HG02885 (cell line): ENCODE data around the gene PATJ.
"Not testable (repeated sequence)": the region's sequence is repeated elsewhere in the genome, so short reads cannot be mapped to it uniquely, and the experiment has no call there.

Experiments used
- ATAC-seq: cut with Tn5 transposase; IDR thresholded peaks from one replicate; pipeline ENCODE4 v1.9.1; 2021; ENCODE audit warnings: mild to moderate bottlenecking; ENCODE audit not compliant: unreplicated experiment, poor library complexity

PATJ gene

DNA sequence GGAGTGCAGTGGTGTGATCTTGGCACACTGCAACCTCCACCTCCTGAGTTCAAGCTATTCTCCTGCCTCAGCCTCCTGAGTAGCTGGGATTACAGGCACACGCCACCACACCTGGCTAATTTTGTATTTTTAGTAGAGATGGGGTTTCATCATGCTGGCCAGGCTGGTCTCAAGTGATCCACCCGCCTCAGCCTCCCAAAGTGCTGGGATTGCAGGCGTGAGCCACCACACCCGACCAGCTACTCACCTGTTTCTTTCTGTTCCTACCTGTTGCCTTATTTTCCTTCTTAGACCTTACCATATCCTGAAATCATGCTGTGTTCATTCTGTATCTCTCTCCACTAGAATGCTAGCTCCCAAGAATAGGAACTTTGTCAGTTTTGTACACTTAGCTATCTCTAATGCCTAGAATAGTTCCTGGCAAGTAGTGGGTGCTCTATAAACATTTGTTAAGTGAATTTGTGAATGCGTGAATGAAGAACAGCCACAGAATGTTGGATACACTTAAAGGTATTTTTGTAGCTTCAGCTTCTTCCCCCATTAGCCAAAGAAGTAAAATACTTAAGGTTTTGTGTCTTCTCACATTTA is 137.7 kb downstream of the PATJ start:
- not testable (repeated sequence) for ATAC-seq

DNA sequence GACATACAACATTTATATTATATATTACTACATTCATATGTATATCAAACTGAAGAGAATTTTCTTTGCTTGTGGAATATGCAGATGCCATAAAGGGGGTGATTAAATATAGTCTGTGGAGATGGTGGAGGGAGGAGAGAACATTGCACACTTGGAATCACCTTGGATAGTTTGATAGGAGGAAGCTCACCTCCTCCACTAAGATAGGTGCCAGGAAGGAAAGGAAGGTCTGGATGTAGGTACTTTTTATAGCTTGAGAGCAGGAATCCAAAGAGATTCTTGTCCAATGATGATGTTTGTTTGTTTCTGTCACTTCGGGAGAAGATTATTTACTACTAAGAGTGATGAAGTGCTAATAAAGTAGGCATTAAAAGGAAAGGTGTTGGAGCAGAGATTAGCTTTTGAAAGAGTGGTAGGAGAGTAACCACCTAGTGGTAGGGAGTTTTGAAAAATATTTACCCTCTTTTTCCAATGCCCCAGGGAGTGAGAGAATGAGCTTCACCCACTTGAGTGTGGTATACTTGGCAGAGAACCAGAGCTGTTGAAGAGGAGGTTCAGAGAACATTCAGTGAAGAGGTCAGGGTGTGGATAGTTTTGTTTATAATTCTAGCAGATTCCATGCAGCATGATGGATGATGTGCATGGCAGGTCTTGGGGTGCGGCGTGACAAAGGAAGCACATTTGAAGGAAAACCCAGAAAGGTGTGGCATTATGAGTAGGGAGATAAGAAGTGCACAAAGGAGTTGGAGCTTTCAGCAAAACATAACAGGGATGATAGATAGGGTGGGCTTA is 145.0 kb downstream of the PATJ start:
- ATAC-seq: no peak

DNA sequence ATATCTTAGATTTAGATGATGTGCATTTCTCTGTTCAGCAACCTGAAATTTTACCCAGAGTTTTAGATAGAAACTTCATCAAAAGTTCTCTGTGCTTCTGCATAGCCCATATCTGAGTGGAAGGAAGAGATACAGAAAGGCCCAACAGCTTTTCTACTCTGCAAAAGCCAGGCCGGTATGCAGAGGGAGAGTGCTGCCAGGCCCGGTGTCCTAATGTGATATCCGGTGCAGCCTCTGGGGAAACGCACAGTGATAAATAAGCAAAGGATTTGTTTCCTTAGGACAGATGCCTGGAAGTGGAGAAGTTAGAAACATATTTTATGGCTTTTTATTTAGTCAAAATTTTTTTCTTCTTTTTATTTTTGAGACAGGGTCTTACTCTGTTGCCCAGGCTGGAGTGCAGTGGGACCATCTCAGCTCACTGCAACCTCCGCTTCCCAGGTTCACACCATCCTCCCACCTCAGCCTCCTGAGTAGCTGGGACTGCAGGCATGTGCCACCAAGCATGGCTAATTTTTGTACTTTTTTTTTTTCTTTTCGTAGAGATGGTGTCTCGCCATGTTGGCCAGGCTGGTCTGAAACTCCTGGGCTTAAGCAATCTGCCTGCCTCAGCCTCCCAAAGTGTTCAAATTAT is 145.8 kb downstream of the PATJ start:
- no peak for ATAC-seq

DNA sequence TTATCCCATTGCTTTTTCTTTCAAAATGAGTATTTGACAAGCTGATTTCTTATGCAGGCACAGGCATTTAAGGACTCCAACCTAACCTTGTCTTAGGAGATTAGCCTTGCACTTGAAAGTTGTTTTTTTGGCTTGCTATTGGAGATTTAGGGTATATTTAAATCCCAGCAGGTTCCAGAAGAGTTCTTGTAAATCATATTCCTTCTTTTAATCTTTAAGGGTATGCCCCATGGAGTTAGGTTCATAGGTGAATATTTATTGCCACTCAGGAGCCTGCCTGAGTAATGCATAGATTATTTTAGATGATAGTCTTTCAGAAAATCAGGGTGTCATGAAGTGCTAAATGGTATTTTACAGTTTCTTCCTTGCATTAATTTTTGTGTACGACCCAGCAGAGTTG is 146.5 kb downstream of the PATJ start:
- no peak for ATAC-seq

DNA sequence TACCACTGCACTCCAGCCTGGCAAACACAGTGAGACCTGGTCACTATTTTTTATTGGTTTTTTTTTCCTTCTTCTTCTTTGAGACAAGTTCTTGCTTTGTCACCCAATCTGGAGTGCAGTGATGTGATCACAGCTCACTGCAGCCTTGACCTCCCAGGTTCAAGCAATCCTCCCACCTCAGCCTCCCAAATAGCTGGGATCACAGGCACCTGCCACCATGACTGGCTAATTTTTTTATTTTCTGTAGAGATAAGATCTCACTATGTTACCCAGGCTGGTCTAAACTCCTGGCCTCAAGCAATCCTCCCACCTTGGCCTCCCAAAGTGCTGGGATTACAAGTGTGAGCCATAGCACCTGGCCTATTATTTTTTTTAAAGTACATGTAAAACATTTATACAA is 148.2 kb downstream of the PATJ start:
- not testable (repeated sequence) for ATAC-seq

DNA sequence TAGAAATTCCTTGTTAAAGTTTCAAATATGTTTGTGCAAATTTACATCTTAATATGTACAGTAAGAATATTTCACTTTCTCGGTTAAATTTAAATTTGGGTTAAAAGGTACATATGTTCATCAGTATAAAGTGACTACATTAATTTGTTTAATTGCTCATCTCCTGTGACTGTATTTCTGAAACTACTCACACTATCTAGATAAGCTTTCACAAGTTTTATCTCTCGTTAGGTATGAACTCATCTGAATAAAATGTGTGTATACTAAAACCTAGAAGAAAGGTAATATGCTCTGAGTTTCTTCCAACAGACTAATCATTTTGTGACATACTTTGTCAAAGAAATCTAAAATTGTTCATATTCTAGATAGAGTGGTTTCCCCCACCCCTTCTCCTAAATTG is 150.7 kb downstream of the PATJ start:
- ATAC-seq: no peak

DNA sequence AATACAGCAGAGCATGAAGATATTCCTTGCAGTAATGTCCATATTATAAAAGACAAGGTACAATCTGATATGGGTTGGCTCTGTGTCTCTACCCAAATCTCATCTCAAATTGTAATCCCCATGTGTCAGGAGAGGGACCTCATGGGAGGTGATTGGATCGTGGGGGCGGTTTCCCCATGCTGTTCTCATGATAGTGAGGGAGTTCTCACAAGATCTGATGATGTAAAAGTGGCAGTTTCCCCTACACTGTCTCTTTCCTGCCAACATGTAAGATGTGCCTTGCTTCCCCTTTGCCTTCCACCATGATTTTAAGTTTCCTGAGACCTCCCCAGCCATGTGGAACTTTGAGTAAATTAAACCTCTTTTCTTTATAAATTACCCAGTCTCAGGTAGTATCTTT is 152.0 kb downstream of the PATJ start:
- not testable (repeated sequence) for ATAC-seq

DNA sequence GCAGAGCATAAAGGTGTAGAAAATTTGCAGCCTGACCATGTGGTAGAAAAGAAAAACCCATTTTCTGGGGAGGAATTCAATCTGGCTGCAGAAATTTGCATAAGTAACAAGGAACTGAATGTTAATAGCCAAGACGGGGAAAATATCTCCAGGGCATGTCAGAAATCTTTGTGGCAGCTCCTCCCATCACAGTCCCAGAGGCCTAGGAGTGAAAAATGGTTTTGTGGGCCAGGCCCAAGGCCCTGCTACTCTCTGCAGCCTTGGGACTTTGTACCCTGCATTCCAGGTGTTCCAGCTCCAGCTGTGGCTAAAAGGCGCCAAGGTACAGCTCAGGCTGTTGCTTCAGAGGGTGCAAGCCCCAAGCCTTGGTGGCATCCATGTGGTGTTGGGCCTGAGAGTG is 152.9 kb downstream of the PATJ start:
- ATAC-seq: no peak

DNA sequence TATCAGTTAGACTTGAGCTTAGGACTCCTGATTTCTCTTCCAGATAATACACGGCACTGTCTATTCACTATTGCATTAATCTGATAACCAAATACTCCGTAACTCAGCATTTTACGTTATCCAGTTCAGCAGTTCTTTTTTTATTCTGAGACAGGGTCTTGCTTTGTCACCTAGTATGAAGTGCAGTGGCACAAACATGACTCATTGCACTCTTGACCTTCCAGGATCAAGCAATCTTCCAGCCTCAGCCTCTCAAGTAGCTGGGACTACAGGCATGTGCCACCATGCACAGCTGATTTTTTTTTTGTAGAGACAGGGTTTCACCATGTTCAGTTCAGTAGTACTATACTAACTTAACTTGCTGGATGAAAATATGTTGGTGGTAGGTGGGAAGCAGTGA is 156.4 kb downstream of the PATJ start:
- no peak for ATAC-seq

DNA sequence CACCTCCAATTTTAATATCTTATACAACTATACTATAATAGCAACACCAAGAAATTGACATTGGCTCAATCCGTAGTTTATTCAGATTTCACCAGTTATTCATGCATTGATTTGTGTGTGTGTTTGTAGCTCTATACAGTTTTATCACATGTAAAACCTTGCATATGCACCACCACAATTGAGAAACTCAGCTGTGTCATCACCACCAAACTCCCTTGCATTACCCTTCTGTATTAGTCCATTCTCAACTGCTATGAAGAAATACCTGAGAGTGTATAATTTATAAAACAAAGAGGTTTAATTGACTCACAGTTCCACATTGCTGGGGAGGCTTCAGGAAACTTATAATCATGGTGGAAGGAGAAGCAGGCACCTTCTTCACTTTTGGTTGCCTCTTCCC is 162.1 kb downstream of the PATJ start:
- ATAC-seq: no peak

DNA sequence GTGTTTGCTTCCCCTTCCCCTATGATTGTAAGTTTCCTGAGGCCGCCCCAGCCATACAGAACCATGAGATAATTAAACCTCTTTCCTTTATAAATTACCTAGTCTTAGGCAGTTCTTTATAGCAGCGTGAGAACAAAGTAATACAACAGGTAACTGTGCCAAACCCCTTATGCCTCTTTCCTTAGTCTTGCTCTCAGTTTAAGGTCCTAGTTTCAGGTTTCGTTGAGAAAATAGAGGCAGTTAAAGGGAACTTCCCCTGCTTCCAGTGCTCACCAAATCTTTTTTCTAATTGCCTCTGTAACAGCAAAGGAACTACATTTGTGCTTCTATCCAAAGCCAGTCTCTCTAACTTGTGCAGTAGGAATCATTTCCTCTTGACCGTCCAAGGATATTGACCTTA is 164.8 kb downstream of the PATJ start:
- ATAC-seq: no peak

DNA sequence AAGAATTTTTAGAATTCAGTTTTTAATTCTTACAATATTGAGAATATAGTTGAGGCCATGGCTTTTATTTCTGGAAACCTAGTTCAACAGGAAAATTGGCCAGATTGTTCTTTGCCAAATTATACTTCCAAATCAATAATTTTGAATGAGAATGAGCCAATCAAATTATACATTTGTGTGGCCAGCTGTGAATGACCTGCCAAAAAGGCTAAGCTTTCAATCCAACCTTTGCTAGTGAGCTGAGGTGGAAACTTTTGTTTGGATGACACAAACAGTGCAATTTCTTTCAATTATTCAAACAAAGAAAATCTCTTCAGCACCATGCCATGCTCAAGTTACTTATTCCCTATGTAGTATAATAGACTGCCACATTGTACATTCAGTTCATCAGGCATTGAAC is 167.8 kb downstream of the PATJ start:
- no peak for ATAC-seq

DNA sequence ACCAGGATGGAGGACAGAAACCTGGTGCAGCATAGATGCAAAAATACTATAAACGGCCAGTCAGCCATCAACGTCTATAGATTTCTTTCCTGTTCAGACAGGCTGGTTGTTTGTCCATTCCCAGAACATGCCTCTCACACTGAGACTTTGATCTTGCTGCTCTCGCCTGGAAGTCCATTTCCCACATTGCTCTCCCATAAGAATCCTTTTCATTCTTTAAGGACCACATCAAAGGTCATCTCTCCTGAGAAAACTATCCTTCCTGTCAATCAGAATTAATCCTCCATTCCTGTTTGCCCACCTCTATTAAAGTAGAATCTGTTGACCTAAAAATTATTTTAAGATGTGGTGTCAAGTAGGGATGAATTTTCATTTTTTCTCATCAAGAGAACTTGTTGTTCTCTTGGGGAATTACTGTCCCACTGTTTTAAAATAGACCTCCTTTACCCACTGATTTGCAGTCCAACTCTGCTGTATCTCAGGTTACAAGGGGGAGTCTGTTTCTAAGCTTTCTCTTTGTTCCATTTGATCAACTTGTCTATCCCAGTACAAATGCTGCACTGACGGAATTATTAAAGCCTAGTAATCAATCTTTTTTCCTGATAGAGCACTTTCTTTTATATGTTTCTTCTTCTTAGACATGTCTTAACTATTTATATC is 172.7 kb downstream of the PATJ start:
- ATAC-seq: no peak

DNA sequence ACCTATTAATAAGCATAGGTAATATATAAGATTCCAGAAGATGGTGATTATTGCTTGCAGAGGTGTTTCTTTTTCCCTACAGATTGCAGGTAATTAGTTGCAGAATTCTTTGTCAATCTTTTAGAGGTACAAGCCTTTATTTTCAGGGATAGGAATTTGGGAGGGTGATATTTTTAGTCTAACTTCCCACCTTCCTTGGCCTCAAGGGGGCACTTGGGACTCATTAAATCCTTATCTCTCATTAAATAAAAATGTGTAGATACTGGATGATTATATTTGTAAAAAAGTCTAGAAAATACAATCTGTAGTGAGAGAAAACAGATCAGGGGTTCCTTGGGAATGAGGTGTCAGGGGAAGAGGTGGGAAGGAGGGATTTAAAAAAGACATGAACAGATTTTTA is 179.2 kb downstream of the PATJ start:
- no peak for ATAC-seq

DNA sequence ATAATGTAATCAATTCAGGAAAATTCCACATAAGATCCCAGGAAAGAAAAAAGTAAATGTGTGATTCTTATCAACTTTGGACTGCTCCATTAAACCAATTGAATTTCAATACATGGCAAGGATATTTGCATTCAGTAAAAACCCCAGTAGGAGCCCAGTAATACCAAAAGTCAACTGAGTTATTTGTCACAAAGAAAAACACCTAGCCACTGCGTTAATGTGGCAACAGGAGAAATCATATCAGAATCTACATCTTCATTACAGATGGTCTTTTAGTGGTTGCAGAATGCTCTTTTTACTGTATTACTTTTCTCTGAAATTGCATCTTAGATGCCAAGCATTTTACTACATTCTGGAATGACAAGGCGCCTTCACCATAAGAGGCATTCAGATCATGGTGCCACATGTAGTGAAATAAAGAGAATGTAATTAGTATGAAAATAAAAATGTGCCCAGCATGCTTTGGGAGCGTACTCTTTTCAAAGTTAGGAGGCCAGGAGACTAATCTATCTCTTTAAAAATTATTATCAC is 180.7 kb downstream of the PATJ start:
- no peak for ATAC-seq

DNA sequence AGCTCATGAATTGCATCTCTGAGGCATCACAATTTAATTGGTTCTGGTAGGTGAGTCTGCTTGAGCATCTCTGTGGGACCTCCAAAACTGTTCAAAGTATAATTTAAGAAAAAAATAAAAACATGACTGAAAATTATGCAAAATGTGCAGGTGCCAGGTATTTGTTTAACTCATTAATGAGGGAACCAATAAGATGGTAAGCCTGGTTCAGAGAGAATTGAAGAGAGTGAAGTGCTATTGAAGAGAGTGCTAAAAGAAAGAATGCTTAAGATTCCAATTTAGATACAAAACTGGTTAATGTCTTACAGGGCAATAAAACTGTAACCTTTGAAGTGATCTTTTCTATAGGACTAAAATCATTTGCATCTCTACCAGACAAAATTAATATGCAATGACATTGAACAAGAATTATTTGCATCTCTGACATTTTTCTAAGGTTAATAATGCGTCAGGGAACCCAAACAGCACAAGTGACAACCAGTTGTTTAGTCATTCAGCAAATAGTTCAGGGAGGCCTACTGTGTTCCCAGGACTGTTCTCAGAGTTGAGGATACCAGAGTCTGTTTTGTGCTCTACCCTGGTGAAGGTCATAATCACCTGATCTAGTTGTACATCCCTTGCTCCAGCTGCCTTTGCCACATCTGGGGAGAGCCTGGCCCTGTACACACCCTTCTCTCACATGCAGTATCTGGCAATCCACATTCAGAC is 183.5 kb downstream of the PATJ start:
- ATAC-seq: no peak

DNA sequence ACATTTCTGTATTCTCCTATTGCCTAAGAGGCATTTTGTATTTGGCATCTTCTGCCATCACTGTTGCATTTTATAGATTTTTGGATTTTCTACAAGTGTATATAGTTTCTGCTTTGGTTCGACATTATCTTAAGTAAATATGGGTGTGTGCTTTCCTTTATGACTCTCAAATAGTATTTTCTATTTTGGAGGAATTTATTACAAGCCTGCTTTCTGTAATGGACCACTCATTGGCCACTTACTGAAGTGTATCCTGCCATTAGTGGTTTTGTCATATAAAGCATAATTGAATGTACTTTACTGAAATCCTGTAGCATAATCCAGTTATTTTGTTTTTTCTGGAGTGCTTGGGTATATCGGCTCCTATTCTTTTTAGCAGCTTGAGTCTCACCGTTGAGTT is 184.3 kb downstream of the PATJ start:
- ATAC-seq: no peak

DNA sequence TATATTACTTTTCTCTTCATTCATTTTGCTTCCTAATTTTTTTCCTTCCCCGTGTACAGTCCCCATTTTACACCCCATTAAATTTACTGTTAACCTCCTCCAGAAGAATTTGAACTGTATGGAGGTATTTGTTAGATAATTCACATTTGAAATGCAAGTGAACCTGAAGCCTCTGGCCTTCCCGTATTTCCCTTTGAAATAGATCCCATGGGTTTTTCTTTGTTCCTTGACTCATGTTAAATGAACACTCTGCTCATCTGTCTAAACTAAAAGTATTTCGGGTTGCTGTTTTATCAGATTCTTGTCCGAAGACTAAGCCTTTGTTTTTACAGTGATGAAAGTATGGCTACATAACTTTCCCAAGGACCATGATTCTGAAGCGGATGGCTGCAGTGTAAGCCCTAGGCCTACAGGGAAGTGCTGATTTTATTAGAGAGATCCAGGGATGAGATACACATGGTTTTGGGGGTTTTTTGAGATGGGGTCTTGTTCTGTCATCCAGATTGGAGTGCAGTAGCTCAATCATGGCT is 187.9 kb downstream of the PATJ start:
- no peak for ATAC-seq

DNA sequence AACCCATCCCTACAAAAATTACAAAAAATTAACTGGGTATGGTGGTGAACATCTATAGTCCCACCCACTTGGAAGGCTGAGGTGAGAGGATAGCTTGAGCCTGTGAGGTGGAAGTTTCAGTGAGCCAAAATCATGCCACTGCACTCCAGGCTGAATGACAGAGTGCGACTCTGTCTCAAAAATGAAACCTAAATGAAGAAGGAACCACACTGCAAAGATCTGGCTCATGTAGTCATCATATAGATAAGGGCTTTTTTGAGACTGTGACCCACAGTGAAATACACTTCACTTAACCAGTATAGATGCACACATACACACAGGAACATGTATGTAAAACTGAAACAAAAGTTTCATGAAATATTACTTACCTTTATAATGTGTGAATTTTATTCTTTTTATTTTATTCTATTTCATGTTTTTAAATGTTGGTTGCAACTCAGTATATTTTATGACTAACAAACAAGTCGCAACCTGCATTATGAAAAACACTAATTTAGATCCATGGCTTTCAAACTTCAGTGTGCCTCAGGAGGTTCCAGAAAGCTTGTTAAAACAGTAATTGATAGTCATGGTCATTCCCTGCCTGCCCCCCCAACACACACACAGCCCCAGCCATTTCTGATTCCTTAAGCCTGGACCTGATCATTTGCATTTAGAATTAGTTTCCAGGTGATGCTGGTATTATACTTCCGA is 189.5 kb downstream of the PATJ start:
- ATAC-seq: no peak

DNA sequence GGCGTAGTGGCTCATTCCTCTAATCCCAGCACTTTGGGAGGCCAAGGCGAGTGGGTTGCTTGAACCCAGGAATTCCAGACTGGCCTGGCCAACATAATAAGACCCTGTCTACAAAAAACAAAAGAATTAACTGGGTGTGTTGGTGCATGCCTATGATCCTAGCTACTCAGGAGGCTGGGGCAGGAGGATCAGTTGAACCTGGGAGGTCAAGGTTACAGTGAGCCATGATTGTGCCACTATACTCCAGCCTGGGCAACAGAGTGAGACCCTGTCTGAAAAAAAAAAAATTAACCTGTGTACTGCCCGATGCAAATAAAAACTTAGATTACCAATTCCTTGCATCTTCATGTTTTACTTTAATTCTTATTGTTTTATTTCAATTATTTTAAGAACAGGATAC is 193.2 kb downstream of the PATJ start:
- no peak for ATAC-seq
